Epithelial cell of proximal tubule (primary cell): ENCODE results near the gene ADM5. TPM values are rescaled to one million over a fixed set of nuclear protein-coding genes. Genes with fewer than 3 reads are reported as not detected.

Experiments
- DNase-seq: peaks from one replicate; pipeline ENCODE4 v3.0.0-alpha.2; 2011; ENCODE audit warnings: low read depth
- H3K4me3 ChIP-seq: 2 replicates; pipeline ENCODE4 v1.5.1; 2011; ENCODE audit warnings: low read depth, mild to moderate bottlenecking, low read length
- total RNA-seq: library from RNA; depleted of rRNA; stranded (reverse); fragments of >200 nt; gene quantifications from 2 replicates; pipeline ENCODE4 v1.2.3, GENCODE V29; 2015
- TF ChIP-seq, protein P1 (sequence below): conservative IDR thresholded peaks from 2 replicates; pipeline ENCODE4 v1.5.1; 2012; ENCODE audit warnings: low read depth, mild to moderate bottlenecking, low read length

The ADM5 gene
- total RNA-seq, 1 donor from 2014 or later: 2.8 TPM

DNA sequence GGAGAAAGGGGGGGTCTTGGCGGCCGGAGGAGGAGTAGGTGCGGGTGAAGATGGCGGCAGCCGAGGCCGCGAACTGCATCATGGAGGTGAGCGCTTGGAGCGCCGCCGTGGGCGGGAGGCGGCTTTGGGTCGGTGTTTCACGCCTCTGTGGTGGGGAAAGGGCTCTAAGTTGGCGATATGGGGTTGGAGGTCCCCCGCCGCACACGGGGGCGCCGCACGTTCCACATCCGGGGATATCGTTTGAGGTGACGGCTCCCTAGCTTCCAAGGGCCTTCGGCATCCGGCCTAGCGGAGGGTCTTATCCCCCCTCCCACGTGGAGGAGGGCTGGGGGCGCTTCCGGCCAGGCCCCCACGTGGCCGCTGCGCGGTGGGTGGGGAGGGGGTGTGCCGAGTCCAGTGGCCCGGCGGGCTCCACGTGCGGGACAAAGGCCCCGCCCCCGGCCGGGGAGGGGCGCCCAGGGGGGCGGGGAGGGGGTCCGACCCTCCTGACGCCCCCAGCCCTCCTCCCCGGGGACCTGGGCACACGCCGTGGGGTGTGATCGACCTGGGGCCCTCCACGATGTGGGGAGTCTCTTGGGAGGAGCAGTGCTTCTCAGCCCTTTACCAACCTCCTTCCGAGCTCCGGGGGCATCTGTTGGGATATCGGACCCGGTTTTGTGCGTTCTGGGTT lies 12.0 kb upstream of the ADM5 start, which contains the start of gene PRMT1:
Gene PRMT1, plus strand, starts transcription at position 41 of the 670 bp plus-strand sequence. Its CDS starts 10 bp downstream, at position 51.
- peak within 1 kb of the TSS; percentile 100 for H3K4me3 ChIP-seq
- no peak for DNase-seq
- TF ChIP-seq, protein P1, sequence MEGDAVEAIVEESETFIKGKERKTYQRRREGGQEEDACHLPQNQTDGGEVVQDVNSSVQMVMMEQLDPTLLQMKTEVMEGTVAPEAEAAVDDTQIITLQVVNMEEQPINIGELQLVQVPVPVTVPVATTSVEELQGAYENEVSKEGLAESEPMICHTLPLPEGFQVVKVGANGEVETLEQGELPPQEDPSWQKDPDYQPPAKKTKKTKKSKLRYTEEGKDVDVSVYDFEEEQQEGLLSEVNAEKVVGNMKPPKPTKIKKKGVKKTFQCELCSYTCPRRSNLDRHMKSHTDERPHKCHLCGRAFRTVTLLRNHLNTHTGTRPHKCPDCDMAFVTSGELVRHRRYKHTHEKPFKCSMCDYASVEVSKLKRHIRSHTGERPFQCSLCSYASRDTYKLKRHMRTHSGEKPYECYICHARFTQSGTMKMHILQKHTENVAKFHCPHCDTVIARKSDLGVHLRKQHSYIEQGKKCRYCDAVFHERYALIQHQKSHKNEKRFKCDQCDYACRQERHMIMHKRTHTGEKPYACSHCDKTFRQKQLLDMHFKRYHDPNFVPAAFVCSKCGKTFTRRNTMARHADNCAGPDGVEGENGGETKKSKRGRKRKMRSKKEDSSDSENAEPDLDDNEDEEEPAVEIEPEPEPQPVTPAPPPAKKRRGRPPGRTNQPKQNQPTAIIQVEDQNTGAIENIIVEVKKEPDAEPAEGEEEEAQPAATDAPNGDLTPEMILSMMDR: no peak

- peak; percentile 37 for DNase-seq
- TF ChIP-seq, protein P1: peak; percentile 69
These were observed 11.3 kb upstream of the ADM5 start for GRCh38 chr19:49677901-49678674.

GRCh38 chr19:49678985-49679770 lies 10.2 kb upstream of the ADM5 start:
- DNase-seq: no peak

More at GRCh38 chr19:49677901-49678674, 11.3 kb upstream of the ADM5 start:
- peak overlapping the region; percentile 100 for H3K4me3 ChIP-seq

DNA sequence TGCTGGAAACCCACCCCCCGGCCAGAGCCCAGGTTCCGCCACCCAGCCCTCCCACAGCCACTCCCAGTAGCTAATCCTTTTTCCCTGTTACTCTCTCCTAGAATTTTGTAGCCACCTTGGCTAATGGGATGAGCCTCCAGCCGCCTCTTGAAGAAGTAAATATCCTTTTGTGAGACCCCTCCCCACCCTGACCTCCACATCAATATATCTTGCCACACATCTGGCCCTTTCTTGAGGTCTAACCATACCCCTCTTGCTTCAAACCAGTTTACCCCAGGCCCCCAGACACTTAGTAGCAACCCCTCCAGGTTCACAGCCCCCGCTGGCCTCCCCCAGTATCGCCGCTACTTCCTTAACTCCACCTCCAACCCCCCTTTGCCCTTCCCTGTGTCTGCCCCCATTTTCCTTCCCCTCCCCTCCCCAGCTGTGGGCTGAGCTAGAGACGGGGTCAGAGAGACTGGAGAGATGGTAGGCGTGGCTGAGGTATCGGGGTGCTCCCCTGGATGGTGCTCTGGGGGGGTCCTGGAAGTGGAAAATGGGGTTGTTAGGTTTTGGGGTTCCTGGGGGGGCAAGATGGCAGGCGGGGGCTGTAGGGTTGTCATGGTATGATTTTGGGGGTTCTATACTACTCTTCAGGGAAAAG lies 9.5 kb upstream of the ADM5 start:
- no peak overlapping the region for H3K4me3 ChIP-seq
- DNase-seq: no peak
- TF ChIP-seq, protein P1: no peak

More at GRCh38 chr19:49678985-49679770, 10.2 kb upstream of the ADM5 start:
- TF ChIP-seq, protein P1: no peak
- H3K4me3 ChIP-seq: no peak overlapping the region

DNA sequence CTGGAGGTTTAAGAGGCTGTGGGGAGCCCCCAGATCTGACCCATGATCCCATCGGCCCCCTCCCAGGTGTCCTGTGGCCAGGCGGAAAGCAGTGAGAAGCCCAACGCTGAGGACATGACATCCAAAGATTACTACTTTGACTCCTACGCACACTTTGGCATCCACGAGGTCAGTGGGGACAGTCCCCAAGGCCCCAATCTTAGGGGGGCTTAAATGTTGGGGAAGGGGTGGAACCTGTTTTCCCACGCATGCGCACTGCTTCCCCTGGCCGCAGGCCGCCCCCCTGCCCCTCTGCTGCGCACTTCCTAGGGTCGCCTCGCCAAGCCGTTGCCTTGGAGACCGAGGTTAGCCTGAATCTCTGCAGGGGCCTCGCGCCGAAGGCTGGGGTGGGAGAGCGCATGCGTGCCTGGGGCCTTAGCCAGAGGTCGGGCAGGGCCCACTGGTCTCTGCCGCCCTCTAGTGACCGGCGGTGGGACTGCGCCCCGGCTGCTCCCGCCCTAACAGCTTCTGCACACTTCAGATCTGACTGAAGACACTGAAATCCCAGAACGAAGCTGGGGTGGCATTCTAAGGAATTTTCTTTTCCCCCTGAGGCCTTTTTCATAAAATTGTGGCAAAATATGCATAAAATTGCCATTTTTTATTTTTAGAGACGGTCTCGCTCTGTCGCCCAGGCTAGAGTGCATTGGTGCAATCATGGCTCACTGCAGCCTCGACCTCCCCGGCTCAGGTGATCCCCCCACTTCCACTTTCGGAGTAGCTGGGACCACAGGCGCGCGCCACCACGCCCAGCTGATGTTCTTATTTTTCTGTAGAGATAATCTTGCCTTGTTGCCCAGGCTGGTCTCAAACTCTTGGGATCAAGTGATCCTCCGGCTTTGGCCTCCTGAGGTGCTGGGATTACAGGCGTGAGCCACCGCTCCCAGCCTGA lies 8.7 kb upstream of the ADM5 start:
- H3K4me3 ChIP-seq: no peak overlapping the region
- DNase-seq: no peak
- TF ChIP-seq, protein P1: peak; percentile 94
